Measurements from ENCODE around the gene TPX2.
A peak's percentile ranks its signal among the peaks of the same experiment; 100 is the strongest.

DNA sequence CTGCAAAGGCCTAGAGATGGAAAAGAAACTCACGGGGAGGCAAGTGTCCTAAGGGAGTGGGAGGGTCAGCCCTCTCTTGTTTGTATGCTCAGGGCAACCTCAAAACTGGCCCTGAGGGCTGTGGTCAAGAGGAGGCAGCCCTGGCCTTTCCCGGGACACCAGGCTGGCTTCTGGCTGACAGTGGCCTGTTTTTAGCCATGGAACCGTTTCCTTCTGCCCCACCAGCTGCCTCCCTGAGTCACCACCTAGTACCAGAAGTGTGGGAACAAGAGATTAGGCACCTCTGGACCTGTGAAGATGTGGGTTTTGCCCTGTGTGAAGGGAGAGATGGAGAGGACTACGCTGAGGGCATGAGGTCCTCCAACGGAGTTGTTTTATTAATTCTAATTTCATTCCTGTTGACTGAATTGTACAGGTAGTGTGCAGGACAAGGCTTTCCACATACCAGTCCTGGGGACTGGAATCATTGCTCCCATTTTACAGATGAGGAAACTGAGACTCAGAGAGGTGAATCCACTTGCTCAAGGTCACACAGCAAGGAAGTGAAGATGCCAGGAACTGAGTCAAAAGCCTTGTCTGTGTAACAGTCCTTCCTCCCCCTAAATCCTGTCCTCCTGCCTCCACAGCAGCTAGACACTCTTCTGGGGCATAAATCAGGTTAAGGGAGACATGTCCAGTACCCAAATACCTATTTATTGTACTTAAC lies 100.8 kb downstream of the TPX2 start:
- TF ChIP-seq CHD2 (IDR thresholded peaks at IDR 0.05; ENCODE audit: low read length, partially characterized antibody), result no peak
- TF ChIP-seq, protein P1, sequence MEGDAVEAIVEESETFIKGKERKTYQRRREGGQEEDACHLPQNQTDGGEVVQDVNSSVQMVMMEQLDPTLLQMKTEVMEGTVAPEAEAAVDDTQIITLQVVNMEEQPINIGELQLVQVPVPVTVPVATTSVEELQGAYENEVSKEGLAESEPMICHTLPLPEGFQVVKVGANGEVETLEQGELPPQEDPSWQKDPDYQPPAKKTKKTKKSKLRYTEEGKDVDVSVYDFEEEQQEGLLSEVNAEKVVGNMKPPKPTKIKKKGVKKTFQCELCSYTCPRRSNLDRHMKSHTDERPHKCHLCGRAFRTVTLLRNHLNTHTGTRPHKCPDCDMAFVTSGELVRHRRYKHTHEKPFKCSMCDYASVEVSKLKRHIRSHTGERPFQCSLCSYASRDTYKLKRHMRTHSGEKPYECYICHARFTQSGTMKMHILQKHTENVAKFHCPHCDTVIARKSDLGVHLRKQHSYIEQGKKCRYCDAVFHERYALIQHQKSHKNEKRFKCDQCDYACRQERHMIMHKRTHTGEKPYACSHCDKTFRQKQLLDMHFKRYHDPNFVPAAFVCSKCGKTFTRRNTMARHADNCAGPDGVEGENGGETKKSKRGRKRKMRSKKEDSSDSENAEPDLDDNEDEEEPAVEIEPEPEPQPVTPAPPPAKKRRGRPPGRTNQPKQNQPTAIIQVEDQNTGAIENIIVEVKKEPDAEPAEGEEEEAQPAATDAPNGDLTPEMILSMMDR (IDR thresholded peaks at IDR 0.05), result no peak
- TF ChIP-seq, protein P2, sequence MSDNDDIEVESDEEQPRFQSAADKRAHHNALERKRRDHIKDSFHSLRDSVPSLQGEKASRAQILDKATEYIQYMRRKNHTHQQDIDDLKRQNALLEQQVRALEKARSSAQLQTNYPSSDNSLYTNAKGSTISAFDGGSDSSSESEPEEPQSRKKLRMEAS (IDR thresholded peaks at IDR 0.05), result no peak
- TF ChIP-seq ESRRA (IDR thresholded peaks at IDR 0.05; ENCODE audit: borderline replicate concordance, low read length), result peak; percentile 52; the same call in 1 of the 2 replicates
- no peak for TF ChIP-seq CHD4 (IDR thresholded peaks at IDR 0.05; ENCODE audit: borderline replicate concordance)
- TF ChIP-seq, protein P3, sequence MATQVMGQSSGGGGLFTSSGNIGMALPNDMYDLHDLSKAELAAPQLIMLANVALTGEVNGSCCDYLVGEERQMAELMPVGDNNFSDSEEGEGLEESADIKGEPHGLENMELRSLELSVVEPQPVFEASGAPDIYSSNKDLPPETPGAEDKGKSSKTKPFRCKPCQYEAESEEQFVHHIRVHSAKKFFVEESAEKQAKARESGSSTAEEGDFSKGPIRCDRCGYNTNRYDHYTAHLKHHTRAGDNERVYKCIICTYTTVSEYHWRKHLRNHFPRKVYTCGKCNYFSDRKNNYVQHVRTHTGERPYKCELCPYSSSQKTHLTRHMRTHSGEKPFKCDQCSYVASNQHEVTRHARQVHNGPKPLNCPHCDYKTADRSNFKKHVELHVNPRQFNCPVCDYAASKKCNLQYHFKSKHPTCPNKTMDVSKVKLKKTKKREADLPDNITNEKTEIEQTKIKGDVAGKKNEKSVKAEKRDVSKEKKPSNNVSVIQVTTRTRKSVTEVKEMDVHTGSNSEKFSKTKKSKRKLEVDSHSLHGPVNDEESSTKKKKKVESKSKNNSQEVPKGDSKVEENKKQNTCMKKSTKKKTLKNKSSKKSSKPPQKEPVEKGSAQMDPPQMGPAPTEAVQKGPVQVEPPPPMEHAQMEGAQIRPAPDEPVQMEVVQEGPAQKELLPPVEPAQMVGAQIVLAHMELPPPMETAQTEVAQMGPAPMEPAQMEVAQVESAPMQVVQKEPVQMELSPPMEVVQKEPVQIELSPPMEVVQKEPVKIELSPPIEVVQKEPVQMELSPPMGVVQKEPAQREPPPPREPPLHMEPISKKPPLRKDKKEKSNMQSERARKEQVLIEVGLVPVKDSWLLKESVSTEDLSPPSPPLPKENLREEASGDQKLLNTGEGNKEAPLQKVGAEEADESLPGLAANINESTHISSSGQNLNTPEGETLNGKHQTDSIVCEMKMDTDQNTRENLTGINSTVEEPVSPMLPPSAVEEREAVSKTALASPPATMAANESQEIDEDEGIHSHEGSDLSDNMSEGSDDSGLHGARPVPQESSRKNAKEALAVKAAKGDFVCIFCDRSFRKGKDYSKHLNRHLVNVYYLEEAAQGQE (IDR thresholded peaks at IDR 0.05), result no peak
- TF ChIP-seq RFX5 (IDR thresholded peaks at IDR 0.05), result no peak
- no peak for TF ChIP-seq RCOR1 (IDR thresholded peaks at IDR 0.05; ENCODE audit: low read depth, low read length)
- no peak for TF ChIP-seq RNF2 (IDR thresholded peaks at IDR 0.05; ENCODE audit: borderline replicate concordance, low read depth)
- peak; percentile 63; the same call in 1 of the 2 replicates for TF ChIP-seq KDM1A (IDR thresholded peaks at IDR 0.05; ENCODE audit: low read depth)
- TF ChIP-seq MYC (IDR thresholded peaks at IDR 0.05; ENCODE audit: borderline replicate concordance, low read length), result no peak
- TF ChIP-seq POLR2A (IDR thresholded peaks at IDR 0.05; ENCODE audit: low read length), result no peak
- no peak for TF ChIP-seq SREBF2 (IDR thresholded peaks at IDR 0.05)
